Neural cell (in vitro differentiated cells): Measurements from ENCODE around the gene CAST. TPM values are rescaled to one million over a fixed set of nuclear protein-coding genes. Genes with fewer than 3 reads are reported as not detected.

Source experiments
- H2AFZ ChIP-seq: fragments of 200-600, 300-800 bp; sonication (generic), shearing (Covaris generic); 2 replicates; pipeline ENCODE4 v1.6.0; 2014; ENCODE audit warnings: low read depth, mild to moderate bottlenecking, antibody characterized with exemption, low read length, moderate library complexity
- H3F3A ChIP-seq: fragments of 200-600 bp; shearing (Covaris generic); 2 replicates; pipeline ENCODE4 v1.6.1; 2016; ENCODE audit warnings: mild to moderate bottlenecking, moderate library complexity, mixed read lengths, antibody characterized with exemption, low read length; ENCODE audit not compliant: insufficient read depth, poor library complexity, severe bottlenecking
- H3K27ac ChIP-seq: fragments of 200-600, 300-800 bp; sonication (generic), shearing (Covaris generic); 2 replicates; pipeline ENCODE4 v1.5.1; 2014; ENCODE audit warnings: mild to moderate bottlenecking, low read length, moderate library complexity
- H3K27me3 ChIP-seq: fragments of 300-800, 200-600 bp; sonication (generic), shearing (Covaris generic); 2 replicates; pipeline ENCODE4 v1.6.0; 2014; ENCODE audit warnings: mild to moderate bottlenecking, low read depth, low read length, moderate library complexity; ENCODE audit not compliant: insufficient read depth
- H3K36me3 ChIP-seq: fragments of 300-800, 200-600 bp; sonication (generic), shearing (Covaris generic); 2 replicates; pipeline ENCODE4 v1.5.1; 2014; ENCODE audit warnings: mild to moderate bottlenecking, antibody characterized with exemption, low read length, moderate library complexity; ENCODE audit not compliant: insufficient read depth
- H3K4me2 ChIP-seq: fragments of 300-800, 200-600 bp; sonication (generic), shearing (Covaris generic); 2 replicates; pipeline ENCODE4 v1.6.0; 2014; ENCODE audit warnings: mild to moderate bottlenecking, low read length
- H3K4me3 ChIP-seq: fragments of 300-800, 200-600 bp; sonication (generic), shearing (Covaris generic); 2 replicates; pipeline ENCODE4 v1.5.1; 2014; ENCODE audit warnings: mild to moderate bottlenecking, low read length, moderate library complexity
- H3K79me2 ChIP-seq: fragments of 200-600 bp; shearing (Covaris generic); replicated peaks from 2 replicates; pipeline ENCODE4 v1.6.0; 2014; ENCODE audit warnings: mild to moderate bottlenecking, low read length, moderate library complexity; ENCODE audit not compliant: insufficient read depth
- H3K9ac ChIP-seq: fragments of 300-800, 200-600 bp; sonication (generic), shearing (Covaris generic); 2 replicates; pipeline ENCODE4 v1.6.1; 2016; ENCODE audit warnings: mild to moderate bottlenecking, low read length, mixed read lengths
- H3K9me2 ChIP-seq: fragments of 200-600 bp; shearing (Covaris generic); 2 replicates; pipeline ENCODE4 v1.6.1; 2016; ENCODE audit warnings: mild to moderate bottlenecking, low read length, mixed read lengths; ENCODE audit not compliant: insufficient read depth
- H3K9me3 ChIP-seq: fragments of 200-600, 300-800 bp; sonication (generic), shearing (Covaris generic); 2 replicates; pipeline ENCODE4 v1.6.1; 2016; ENCODE audit warnings: mild to moderate bottlenecking, mixed run types, low read length, moderate library complexity, mixed read lengths
- H4K20me1 ChIP-seq: fragments of 200-600 bp; shearing (Covaris generic); 2 replicates; pipeline ENCODE4 v1.6.1; 2016; ENCODE audit warnings: mild to moderate bottlenecking, mixed run types; ENCODE audit not compliant: insufficient read depth
- EP300 ChIP-seq: fragments of 450-650 bp; conservative IDR thresholded peaks from 2 replicates; pipeline ENCODE4 v1.6.1; 2014; ENCODE audit warnings: antibody characterized with exemption, mild to moderate bottlenecking, moderate library complexity; ENCODE audit not compliant: poor library complexity, severe bottlenecking
- EZH2 ChIP-seq: fragments of 200-600, 300-800 bp; shearing (Covaris generic), sonication (generic); IDR thresholded peaks from 2 replicates; pipeline ENCODE4 v1.6.1; 2014; ENCODE audit warnings: antibody characterized with exemption, low read length, borderline replicate concordance, mild to moderate bottlenecking; ENCODE audit not compliant: insufficient read depth, poor library complexity, severe bottlenecking
- MXI1 ChIP-seq: fragments of 450-650 bp; conservative IDR thresholded peaks from 2 replicates; pipeline ENCODE4 v1.6.1; 2014; ENCODE audit warnings: antibody characterized with exemption, mild to moderate bottlenecking; ENCODE audit not compliant: poor library complexity, severe bottlenecking
- POLR2AphosphoS5 ChIP-seq: IDR thresholded peaks from 2 replicates; pipeline ENCODE4 v1.6.1; 2012
- RAD21 ChIP-seq: fragments of 450-650 bp; conservative IDR thresholded peaks from 2 replicates; pipeline ENCODE4 v1.6.1; 2014; ENCODE audit warnings: antibody characterized with exemption, mild to moderate bottlenecking, moderate library complexity
- SMC3 ChIP-seq: fragments of 450-650 bp; conservative IDR thresholded peaks from 2 replicates; pipeline ENCODE4 v1.6.1; 2014; ENCODE audit warnings: antibody characterized with exemption, mild to moderate bottlenecking, moderate library complexity; ENCODE audit not compliant: poor library complexity
- TAF1 ChIP-seq: IDR thresholded peaks from 2 replicates; pipeline ENCODE4 v1.6.1; 2012; ENCODE audit warnings: low read depth
- polyA plus RNA-seq: library from polyadenylated mRNA; depleted of rRNA; stranded (reverse); fragments of >200 nt; gene quantifications from 2 replicates; pipeline ENCODE4 v1.2.3, GENCODE V29; 2014
- TF ChIP-seq, protein P1 (sequence below): IDR thresholded peaks from 2 replicates; pipeline ENCODE4 v1.6.1; 2012; ENCODE audit warnings: borderline replicate concordance
- TF ChIP-seq, protein P2 (sequence below): fragments of 450-650 bp; IDR thresholded peaks from 2 replicates; pipeline ENCODE4 v1.5.1; 2014; ENCODE audit warnings: antibody characterized with exemption, mild to moderate bottlenecking, moderate library complexity; ENCODE audit not compliant: poor library complexity, severe bottlenecking

Gene CAST
- polyA plus RNA-seq, 1 donor from 2014 or later: 8.4 TPM

DNA sequence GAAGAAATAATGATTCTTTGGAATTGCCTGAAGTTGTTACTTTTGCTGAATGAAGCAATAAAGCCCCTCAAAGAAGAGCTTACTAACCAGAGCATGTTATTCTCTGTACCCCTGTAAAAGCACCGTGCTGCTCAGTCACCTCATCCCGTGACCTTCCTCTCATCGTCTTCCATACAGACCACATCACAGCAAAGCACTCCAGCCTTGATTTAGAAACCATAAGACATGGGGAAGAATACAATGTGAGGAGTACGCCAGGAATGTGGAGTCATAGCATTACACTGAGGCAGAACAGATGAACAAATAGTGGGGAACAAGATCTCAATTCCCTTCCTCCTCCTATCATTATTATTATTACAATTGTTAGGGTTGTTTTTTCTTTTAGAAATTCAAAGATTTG is 96.4 kb downstream of the CAST start:
- H3K36me3 ChIP-seq: no peaks in the 10 kb centered on the region
- no peak for TF ChIP-seq POLR2AphosphoS5
- no peak for TF ChIP-seq SMC3
- no peak for TF ChIP-seq TAF1
- TF ChIP-seq, protein P1, sequence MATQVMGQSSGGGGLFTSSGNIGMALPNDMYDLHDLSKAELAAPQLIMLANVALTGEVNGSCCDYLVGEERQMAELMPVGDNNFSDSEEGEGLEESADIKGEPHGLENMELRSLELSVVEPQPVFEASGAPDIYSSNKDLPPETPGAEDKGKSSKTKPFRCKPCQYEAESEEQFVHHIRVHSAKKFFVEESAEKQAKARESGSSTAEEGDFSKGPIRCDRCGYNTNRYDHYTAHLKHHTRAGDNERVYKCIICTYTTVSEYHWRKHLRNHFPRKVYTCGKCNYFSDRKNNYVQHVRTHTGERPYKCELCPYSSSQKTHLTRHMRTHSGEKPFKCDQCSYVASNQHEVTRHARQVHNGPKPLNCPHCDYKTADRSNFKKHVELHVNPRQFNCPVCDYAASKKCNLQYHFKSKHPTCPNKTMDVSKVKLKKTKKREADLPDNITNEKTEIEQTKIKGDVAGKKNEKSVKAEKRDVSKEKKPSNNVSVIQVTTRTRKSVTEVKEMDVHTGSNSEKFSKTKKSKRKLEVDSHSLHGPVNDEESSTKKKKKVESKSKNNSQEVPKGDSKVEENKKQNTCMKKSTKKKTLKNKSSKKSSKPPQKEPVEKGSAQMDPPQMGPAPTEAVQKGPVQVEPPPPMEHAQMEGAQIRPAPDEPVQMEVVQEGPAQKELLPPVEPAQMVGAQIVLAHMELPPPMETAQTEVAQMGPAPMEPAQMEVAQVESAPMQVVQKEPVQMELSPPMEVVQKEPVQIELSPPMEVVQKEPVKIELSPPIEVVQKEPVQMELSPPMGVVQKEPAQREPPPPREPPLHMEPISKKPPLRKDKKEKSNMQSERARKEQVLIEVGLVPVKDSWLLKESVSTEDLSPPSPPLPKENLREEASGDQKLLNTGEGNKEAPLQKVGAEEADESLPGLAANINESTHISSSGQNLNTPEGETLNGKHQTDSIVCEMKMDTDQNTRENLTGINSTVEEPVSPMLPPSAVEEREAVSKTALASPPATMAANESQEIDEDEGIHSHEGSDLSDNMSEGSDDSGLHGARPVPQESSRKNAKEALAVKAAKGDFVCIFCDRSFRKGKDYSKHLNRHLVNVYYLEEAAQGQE: no peak
- TF ChIP-seq, protein P2, sequence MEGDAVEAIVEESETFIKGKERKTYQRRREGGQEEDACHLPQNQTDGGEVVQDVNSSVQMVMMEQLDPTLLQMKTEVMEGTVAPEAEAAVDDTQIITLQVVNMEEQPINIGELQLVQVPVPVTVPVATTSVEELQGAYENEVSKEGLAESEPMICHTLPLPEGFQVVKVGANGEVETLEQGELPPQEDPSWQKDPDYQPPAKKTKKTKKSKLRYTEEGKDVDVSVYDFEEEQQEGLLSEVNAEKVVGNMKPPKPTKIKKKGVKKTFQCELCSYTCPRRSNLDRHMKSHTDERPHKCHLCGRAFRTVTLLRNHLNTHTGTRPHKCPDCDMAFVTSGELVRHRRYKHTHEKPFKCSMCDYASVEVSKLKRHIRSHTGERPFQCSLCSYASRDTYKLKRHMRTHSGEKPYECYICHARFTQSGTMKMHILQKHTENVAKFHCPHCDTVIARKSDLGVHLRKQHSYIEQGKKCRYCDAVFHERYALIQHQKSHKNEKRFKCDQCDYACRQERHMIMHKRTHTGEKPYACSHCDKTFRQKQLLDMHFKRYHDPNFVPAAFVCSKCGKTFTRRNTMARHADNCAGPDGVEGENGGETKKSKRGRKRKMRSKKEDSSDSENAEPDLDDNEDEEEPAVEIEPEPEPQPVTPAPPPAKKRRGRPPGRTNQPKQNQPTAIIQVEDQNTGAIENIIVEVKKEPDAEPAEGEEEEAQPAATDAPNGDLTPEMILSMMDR: no peak
- no peak for TF ChIP-seq EP300
- TF ChIP-seq RAD21: no peak
- TF ChIP-seq MXI1: no peak
- no peak for TF ChIP-seq EZH2
- H3K9ac ChIP-seq: no peak overlapping the region
- no peaks in the 10 kb centered on the region for H3F3A ChIP-seq
- no peak overlapping the region for H2AFZ ChIP-seq
- H3K9me3 ChIP-seq: no peaks in the 10 kb centered on the region
- H3K79me2 ChIP-seq: no peaks in the 10 kb centered on the region
- no peaks in the 10 kb centered on the region for H3K27me3 ChIP-seq
- no peak overlapping the region for H3K27ac ChIP-seq
- no peak overlapping the region for H3K4me3 ChIP-seq
- H3K9me2 ChIP-seq: no peaks in the 10 kb centered on the region
- no peak overlapping the region for H3K4me2 ChIP-seq
- no peaks in the 10 kb centered on the region for H4K20me1 ChIP-seq

DNA sequence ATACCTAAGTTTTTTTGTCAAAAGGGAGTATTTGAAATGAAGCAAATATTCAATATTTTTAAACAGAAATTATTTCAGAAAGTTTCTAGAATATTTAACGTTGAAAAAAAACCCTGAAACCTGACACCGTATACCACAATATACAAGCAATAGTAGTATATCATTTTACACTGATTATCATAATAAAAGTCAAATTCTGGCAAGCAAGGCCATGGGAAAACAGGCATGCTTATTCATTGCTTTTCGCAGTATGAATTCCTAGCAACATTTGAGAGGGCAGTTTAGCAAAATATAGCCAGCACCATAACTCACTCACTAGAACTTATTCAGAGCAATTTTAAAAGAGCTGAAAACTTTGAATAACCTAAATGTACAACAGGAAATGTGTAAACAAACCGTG is 99.4 kb downstream of the CAST start:
- no peak overlapping the region for H3K9ac ChIP-seq
- H3K79me2 ChIP-seq: no peaks in the 10 kb centered on the region
- TF ChIP-seq TAF1 (no peak), MXI1 (no peak), EP300 (no peak), EZH2 (no peak), SMC3 (no peak), POLR2AphosphoS5 (no peak), RAD21 (no peak)
- TF ChIP-seq, protein P1: no peak
- TF ChIP-seq, protein P2: no peak
- H3K9me2 ChIP-seq: no peaks in the 10 kb centered on the region
- H3K36me3 ChIP-seq: no peaks in the 10 kb centered on the region
- H3K4me2 ChIP-seq: no peak overlapping the region
- H3K4me3 ChIP-seq: no peak overlapping the region
- H3K27ac ChIP-seq: no peak overlapping the region
- H3K9me3 ChIP-seq: no peaks in the 10 kb centered on the region
- H2AFZ ChIP-seq: no peak overlapping the region
- H4K20me1 ChIP-seq: no peaks in the 10 kb centered on the region
- H3F3A ChIP-seq: no peaks in the 10 kb centered on the region
- H3K27me3 ChIP-seq: no peaks in the 10 kb centered on the region
